IPS DF 6.9 (cell line): ENCODE data around the gene C4A.
"Not testable (repeated sequence)": the region's sequence is repeated elsewhere in the genome, so short reads cannot be mapped to it uniquely, and the experiment has no call there.

Experiments used
- DNase-seq: peaks from one replicate; pipeline ENCODE4 v3.0.0-alpha.2; 2013; ENCODE audit warnings: low read depth, low spot score
- H3K27ac ChIP-seq: one replicate; pipeline ENCODE4 v1.5.1; 2013; ENCODE audit warnings: low read length, control low read depth
- H3K27me3 ChIP-seq: 2 replicates; pipeline ENCODE4 v1.6.1; 2013; ENCODE audit warnings: mild to moderate bottlenecking, low read length; ENCODE audit not compliant: control insufficient read depth, insufficient read depth
- H3K36me3 ChIP-seq: 2 replicates; pipeline ENCODE4 v1.6.1; 2013; ENCODE audit warnings: low read length; ENCODE audit not compliant: control insufficient read depth, insufficient read depth
- H3K4me1 ChIP-seq: 2 replicates; pipeline ENCODE4 v1.6.1; 2013; ENCODE audit warnings: low read length; ENCODE audit not compliant: control insufficient read depth, insufficient read depth
- H3K4me3 ChIP-seq: 2 replicates; pipeline ENCODE4 v1.5.1; 2013; ENCODE audit warnings: mild to moderate bottlenecking, low read length
- H3K9me3 ChIP-seq: 2 replicates; pipeline ENCODE4 v1.6.1; 2013; ENCODE audit warnings: low read length, inconsistent platforms; ENCODE audit not compliant: control insufficient read depth, insufficient read depth
- WGBS: extraction: QIAGEN DNeasy Blood & Tissue Kit; methylation state at CpG from one replicate; pipeline ENCODE4 v1.1.7; 2013; ENCODE audit warnings: mixed read lengths, missing lambda C conversion rate; ENCODE audit not compliant: insufficient read length, insufficient coverage; 5-methylcytosine and 5-hydroxymethylcytosine counted together

C4A gene

DNA sequence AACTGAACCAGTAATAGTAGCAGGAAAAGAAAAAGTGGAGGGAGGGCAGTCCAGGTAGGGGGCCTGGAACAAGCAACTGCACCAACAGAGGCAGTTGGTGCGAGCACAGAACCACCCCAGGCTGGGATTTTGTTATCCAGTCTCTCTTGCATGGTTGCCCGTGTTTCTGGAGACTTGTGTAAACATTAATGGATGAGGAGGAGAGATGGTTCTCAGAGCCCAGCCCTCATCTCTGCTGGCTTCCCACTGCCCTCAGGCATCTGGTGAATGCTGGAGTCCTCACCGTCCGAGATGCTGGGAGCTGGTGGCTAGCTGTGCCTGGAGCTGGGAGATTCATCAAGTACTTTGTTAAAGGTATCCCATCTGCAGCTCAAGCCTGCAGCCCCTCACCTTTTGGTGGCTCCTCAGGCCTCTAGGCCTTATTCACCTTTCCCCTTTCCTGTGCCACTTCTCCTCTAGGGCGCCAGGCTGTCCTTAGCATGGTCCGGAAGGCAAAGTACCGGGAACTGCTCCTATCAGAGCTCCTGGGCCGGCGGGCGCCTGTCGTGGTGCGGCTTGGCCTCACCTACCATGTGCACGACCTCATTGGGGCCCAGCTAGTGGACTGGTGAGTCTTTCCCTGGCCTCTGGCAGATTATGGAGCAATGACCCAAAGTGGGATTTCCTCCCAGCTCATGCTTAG lies 1.5 kb upstream of the C4A start:
- WGBS = no CpG with 5 or more reads among the region's 13 CpGs
- H3K9me3 ChIP-seq, H3K4me1 ChIP-seq, H3K36me3 ChIP-seq, H3K27me3 ChIP-seq, H3K4me3 ChIP-seq, DNase-seq, H3K27ac ChIP-seq: not testable (repeated sequence)

GRCh38 chr6:31980998-31981397 lies 859 bp upstream of the C4A start:
- H3K27me3 ChIP-seq, H3K9me3 ChIP-seq, H3K36me3 ChIP-seq, DNase-seq, H3K4me3 ChIP-seq, H3K27ac ChIP-seq, H3K4me1 ChIP-seq: not testable (repeated sequence)
- no CpG with 5 or more reads among the region's 5 CpGs for WGBS

DNA sequence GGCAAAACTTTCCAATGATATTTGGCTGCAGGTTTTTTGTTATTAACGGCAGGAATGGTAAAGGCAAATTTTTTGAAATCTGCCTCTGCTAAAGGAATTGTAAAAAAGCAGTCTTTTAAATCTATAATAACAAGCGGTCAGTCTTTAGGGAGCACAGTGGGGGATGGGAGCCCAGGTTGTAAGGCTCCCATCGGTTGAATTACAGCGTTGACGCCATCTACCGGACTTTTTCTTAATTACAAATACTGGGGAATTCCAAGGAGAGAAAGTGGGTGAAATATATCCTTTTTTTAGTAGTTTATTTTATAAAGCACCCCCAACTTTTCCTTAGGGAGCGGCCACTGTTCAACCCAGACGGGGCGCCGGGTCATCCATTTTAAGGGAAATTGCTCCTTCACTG lies 7.5 kb downstream of the C4A start:
- H3K27me3 ChIP-seq, DNase-seq, H3K36me3 ChIP-seq, H3K4me1 ChIP-seq, H3K9me3 ChIP-seq, H3K27ac ChIP-seq, H3K4me3 ChIP-seq: not testable (repeated sequence)
- WGBS = no CpG with 5 or more reads among the region's 10 CpGs

- H3K4me1 ChIP-seq, H3K27ac ChIP-seq, H3K36me3 ChIP-seq, H3K27me3 ChIP-seq, H3K4me3 ChIP-seq, DNase-seq, H3K9me3 ChIP-seq: not testable (repeated sequence)
- no CpG with 5 or more reads among the region's 14 CpGs for WGBS
Observed at GRCh38 chr6:31994421-31994820, 12.6 kb downstream of the C4A start.

GRCh38 chr6:31996385-31996784 lies 14.5 kb downstream of the C4A start:
- H3K27me3 ChIP-seq, H3K4me3 ChIP-seq, DNase-seq, H3K36me3 ChIP-seq, H3K9me3 ChIP-seq, H3K27ac ChIP-seq, H3K4me1 ChIP-seq: not testable (repeated sequence)
- no CpG with 5 or more reads among the region's 6 CpGs for WGBS

DNA sequence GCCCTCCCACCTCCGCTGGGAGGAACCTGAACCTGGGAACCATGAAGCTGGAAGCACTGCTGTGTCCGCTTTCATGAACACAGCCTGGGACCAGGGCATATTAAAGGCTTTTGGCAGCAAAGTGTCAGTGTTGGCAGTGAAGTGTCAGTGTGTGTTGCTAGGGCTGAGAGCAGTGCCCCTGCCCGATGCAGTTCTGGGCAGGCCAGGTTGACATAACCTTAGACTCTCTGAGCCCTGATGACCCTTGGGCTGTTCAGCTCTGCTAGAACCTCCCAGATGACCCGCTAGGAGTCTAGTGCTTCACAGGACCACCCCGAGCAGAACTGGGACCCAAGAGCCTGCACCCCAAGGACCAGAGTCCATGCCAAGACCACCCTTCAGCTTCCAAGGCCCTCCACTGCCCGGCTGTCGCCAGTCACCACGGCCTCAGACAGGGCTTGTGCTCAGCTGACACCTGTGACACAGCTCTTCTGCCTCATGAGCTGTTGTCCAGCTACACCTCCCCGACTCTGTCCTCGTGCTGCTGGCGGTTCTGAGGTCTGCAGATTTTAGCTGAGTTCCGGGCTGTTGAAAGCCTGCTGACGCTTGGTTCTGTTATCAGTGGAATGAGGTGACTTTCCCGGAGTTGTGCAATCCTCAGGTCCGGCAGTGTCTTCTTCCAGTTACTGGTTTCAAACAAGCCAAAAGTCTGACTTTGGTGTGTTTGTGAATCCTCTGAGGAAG lies 20.9 kb downstream of the C4A start:
- not testable (repeated sequence) for H3K4me1 ChIP-seq, H3K9me3 ChIP-seq, DNase-seq, H3K4me3 ChIP-seq, H3K27me3 ChIP-seq, H3K36me3 ChIP-seq, H3K27ac ChIP-seq
- WGBS = no CpG with 5 or more reads among the region's 15 CpGs

DNA sequence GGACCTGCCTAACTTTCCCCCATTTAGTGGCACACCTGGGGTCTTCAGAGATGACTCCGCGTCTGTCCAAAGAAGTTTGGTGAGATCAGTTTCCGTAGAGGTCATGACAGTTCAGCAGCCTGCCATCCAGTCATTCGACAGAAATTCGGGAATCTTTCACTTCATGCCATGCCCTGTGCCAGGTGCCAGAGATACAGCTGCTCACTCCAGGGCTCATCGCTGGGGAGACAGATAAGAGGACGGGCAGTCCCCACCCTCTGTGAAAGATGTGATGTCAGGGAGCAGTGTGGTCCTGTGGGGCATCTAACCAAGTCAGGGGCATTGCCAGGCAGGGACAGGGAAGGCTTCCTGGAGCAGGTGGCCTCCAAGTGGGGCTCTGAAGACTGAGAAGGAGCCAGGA lies 21.4 kb downstream of the C4A start:
- not testable (repeated sequence) for H3K27me3 ChIP-seq, H3K36me3 ChIP-seq, H3K4me3 ChIP-seq, H3K9me3 ChIP-seq, H3K27ac ChIP-seq, H3K4me1 ChIP-seq, DNase-seq
- WGBS = no CpG with 5 or more reads among the region's 7 CpGs

DNA sequence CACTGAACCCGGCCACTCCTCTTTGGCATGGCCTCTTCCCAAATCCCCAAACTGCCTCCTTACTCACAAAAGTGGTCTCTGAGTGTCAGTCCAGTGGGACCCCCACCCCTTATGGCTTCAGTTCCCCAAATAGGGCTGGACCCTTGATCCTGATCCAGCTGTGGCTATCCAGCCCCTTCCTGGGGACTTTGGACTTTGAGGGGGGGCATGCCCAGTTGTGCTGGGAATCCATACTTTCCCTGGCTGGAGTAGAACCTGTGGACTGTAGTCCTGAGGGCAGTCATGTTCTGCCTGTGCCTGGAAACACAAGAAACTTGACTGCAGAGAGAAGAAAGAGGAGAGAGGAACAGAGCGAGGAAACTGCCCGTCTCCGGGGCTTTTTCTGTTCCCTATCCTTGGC lies 22.5 kb downstream of the C4A start:
- H3K36me3 ChIP-seq, H3K9me3 ChIP-seq, H3K4me3 ChIP-seq, H3K27me3 ChIP-seq, H3K27ac ChIP-seq, H3K4me1 ChIP-seq, DNase-seq: not testable (repeated sequence)
- no CpG with 5 or more reads among the region's 4 CpGs for WGBS

DNA sequence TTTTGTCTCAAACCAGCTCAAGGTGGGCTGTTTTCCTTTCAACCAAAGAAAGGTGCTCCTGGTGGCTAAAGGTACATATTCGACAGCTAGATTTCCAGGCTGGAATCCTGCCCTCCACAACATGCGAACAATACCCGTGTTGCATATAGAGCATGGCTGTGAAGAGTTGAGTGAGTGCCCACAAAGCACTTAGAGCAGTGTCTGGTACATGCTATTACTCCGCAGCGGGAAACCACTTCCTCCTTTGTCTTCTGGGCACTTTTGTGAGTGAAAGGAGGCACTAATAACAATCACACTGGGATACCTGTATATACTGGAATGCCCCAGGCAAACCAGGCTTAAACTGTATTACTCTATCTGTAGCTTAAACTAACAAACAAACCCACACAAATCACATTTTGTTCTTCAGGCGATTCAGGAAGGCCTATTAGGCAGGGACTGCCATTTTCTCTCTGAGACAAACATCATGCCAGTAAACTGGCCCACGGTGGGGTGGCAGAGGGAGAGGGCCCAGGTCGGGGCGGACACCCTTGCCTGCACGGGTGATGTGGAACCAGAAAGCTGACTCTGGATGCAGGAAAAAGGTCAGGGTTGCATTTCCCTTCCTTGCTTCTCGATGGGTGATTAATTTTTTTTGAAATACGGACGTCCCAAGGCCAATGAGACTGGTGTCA lies 23.1 kb downstream of the C4A start:
- DNase-seq, H3K36me3 ChIP-seq, H3K4me1 ChIP-seq, H3K27me3 ChIP-seq, H3K9me3 ChIP-seq, H3K27ac ChIP-seq, H3K4me3 ChIP-seq: not testable (repeated sequence)
- WGBS = no CpG with 5 or more reads among the region's 13 CpGs

- H3K4me1 ChIP-seq, H3K27ac ChIP-seq, H3K4me3 ChIP-seq, H3K36me3 ChIP-seq, DNase-seq, H3K27me3 ChIP-seq, H3K9me3 ChIP-seq: not testable (repeated sequence)
- WGBS = no CpG with 5 or more reads among the region's 9 CpGs
Observed at GRCh38 chr6:32005538-32005880, 23.7 kb downstream of the C4A start.
